GM18502 (cell line): Measurements from ENCODE around the gene WDR59.
"Not testable (repeated sequence)": the region's sequence is repeated elsewhere in the genome, so short reads cannot be mapped to it uniquely, and the experiment has no call there.

ENCODE experiments used
- ATAC-seq: cut with Tn5 transposase; IDR thresholded peaks from one replicate; pipeline ENCODE4 v1.9.1; 2021; ENCODE audit warnings: mild to moderate bottlenecking; ENCODE audit not compliant: unreplicated experiment, poor library complexity

The WDR59 gene

DNA sequence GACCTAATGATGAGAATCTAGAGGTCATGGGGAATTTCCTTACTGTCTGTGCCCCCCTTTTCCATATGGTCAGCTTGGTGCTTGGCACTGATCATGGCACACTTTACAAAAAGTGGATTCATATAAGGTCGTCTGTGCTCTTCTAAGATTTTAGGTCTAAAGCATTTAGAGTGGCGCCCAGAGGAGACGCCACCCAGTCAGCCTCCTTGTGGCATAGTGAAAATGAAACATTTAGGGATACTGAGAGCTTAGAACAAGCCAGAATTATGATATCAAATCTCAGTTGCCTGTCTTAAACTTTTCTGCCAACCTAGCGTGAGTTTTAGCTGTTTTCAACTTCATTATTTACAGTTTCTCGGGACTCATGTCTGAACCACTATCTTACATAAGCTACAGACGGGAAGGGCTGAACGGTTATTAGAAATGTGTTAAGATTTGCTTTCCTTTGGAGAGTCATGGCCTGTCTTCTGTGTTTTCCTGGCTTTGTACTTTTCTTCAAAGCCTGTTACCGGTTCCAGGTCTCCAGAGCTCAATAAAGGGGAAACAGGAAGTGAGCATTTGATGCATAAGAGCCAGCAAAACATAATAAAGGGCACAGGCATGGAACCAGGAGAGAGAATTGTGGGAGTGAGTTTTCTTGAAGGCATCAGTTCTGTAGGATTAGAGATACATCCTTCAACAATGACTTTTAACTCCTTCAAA is 27.6 kb upstream of the WDR59 start:
- peak; percentile 30 for ATAC-seq

DNA sequence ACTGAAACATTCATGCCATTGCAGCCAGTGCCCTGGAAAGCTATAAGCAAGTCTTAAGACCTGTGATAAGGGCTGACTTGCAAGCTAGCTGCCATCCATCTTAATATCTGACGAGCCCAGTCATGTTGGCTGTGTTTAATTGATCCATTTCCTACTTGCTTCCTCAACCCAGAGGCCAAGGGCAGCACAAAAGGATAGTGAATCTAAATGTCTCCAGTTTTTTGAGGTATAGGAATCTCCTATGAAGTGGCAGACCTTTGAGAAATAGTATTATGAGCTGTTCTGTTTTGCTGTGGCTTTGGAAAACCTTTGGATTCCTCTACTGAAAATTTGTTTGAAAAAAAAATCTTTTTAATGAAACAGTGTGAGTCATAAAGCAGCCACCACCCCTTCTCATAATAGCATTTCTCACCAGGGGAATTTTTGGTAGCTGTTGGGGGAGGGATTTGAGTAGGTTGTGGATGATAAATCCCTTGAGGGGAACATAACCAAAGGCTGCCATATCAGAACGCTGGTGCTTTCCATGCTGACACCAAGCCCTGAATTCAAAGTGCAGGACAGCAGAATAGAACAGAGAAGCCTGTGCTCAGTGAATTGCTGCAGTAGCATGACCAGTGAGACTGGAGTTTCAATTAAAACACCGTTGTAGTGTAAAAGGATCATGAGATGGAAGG is 26.8 kb upstream of the WDR59 start:
- peak; percentile 77 for ATAC-seq

- ATAC-seq: no peak
Observed at GRCh38 chr16:75010427-75010826, 25.5 kb upstream of the WDR59 start.

GRCh38 chr16:75007443-75007842 is 22.5 kb upstream of the WDR59 start:
- ATAC-seq: no peak

- ATAC-seq: no peak
Observed at GRCh38 chr16:75005697-75006096, 20.8 kb upstream of the WDR59 start.

DNA sequence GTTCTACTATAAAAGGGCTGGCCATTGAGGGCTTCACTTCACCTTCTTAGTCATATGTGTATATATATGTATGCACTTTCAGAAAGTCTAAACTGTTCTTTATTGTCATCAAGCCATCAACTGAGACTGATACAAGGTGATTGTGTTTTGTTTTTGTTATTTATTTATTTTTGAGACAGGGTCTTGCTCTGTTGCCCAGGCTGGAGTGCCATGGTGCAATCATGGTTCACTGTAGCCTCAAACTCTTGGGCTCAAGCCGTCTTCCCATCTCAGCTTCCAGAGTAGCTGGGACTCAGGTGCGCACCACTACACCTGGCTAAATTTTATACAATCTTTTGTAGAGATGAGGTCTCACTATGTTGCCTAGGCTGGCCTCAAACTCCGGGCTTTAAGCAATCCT is 19.5 kb upstream of the WDR59 start:
- no peak for ATAC-seq

GRCh38 chr16:75003931-75004330 is 19.0 kb upstream of the WDR59 start:
- ATAC-seq: no peak

GRCh38 chr16:75002474-75002873 is 17.6 kb upstream of the WDR59 start:
- ATAC-seq: no peak

- ATAC-seq: no peak
Observed at GRCh38 chr16:75000481-75001081, 15.7 kb upstream of the WDR59 start.

DNA sequence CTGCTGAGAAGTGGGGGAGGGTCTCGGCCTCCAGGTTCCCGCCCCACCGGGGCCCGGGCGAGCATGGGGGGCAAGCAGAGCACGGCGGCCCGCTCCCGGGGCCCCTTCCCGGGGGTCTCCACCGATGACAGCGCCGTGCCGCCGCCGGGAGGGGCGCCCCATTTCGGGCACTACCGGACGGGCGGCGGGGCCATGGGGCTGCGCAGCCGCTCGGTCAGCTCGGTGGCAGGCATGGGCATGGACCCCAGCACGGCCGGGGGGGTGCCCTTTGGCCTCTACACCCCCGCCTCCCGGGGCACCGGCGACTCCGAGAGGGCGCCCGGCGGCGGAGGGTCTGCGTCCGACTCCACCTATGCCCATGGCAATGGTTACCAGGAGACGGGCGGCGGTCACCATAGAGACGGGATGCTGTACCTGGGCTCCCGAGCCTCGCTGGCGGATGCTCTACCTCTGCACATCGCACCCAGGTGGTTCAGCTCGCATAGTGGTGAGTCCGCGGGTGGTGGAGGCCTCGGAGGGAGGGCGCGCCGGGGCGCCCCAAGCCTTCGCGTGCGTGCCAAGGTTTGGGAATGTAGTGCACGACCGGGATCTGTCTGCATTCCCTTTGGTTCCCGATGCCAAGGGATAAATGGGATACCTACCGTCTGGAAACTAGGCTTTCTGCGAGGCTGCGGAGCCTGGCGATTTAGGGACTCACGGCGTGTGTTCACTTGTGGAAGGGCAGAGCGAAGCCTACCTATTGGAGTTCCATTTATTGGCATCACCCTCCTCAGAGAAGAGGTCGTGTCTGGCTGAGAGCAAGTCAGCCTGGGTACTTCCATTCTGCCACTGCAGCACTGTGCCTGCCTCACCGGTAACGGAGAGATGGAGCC is 14.9 kb upstream of the WDR59 start:
- peak; percentile 40 for ATAC-seq

- ATAC-seq: peak; percentile 42
Observed at GRCh38 chr16:74999219-74999608, 14.3 kb upstream of the WDR59 start.

- peak; percentile 63 for ATAC-seq
Observed at GRCh38 chr16:74998481-74999218, 13.7 kb upstream of the WDR59 start, which contains the start of gene ZNRF1. TSS of gene ZNRF1 (plus strand) at chr16:74999024. CDS start at chr16:74999672, 648 bp downstream.

DNA sequence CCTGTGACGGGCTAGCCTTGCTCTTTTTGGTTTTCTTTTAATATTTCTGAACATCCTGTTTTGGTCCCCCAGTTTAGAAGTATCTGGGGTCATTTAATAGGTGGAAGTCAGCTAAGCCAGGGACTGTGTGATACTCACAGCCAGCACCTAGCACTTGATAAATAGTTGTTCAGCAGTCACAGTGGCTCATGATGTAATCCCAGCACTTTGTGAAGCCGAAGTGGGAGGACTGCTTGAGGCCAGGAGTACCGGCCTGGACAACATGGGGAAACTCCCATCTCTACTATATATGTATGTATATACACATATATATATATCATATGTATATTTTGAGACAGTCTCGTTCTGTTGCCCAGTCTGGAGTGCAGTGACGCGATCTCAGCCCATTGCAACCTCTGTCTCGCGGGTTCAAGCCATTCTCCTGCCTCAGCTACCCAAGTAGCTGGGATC is 12.1 kb upstream of the WDR59 start:
- no peak for ATAC-seq

DNA sequence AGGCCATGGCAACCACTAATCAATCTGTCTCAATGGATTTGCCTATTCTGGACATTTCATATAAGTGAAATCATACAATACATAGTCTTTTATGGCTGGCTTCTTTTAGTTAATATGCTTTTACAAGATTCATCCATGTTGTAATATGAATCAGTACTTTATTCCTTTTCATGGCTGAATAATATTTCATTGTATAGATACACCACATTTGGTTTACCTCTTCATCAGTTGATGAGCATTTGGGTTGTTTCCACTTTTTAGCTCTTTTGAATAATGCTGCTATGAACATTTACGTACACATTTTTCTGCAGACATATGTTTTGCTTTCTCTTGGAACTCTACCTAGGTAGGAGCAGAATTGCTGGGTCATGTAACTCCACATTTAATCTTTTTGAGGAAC is 11.1 kb upstream of the WDR59 start:
- no peak for ATAC-seq

GRCh38 chr16:74991593-74992403 is 6.9 kb upstream of the WDR59 start:
- ATAC-seq: no peak

DNA sequence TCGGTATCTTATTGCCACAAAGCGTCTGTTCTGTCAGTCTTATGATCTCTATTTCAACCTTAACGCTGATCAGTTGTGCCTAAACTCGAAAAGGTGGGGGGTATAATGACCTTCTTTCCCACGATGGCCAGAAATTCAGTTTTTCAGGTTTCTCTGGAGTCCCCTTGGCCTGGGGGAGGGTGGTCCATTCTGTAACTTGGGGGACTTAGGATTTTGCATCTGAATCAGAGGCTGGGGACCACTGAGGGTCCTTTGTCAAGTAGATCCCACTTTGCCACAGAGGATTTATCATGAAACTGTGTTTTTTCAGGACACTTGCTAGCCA is 6.3 kb upstream of the WDR59 start:
- ATAC-seq: no peak

- ATAC-seq: no peak
Observed at GRCh38 chr16:74990832-74991231, 5.9 kb upstream of the WDR59 start.

GRCh38 chr16:74989864-74990263 is 4.9 kb upstream of the WDR59 start:
- not testable (repeated sequence) for ATAC-seq

- no peak for ATAC-seq
Observed at GRCh38 chr16:74987027-74987681, 2.2 kb upstream of the WDR59 start.
